LNCaP clone FGC (cell line): Measurements from ENCODE around the gene GNL3L.
"Not testable (repeated sequence)": the region's sequence is repeated elsewhere in the genome, so short reads cannot be mapped to it uniquely, and the experiment has no call there.

Experiments
- DNase-seq: peaks from one replicate; pipeline ENCODE4 v3.0.0-alpha.2; 2011; ENCODE audit warnings: low read depth
- H3K4me3 ChIP-seq: 2 replicates; pipeline ENCODE4 v1.5.1; 2011; ENCODE audit warnings: mild to moderate bottlenecking, low read depth, low read length, control low read depth
- TF ChIP-seq, protein P1 (sequence below): IDR thresholded peaks from 2 replicates; pipeline ENCODE4 v1.5.1; 2012; ENCODE audit warnings: mild to moderate bottlenecking; ENCODE audit not compliant: control insufficient read depth, insufficient read depth; ENCODE audit errors: extremely low read depth

Gene GNL3L, protein sequence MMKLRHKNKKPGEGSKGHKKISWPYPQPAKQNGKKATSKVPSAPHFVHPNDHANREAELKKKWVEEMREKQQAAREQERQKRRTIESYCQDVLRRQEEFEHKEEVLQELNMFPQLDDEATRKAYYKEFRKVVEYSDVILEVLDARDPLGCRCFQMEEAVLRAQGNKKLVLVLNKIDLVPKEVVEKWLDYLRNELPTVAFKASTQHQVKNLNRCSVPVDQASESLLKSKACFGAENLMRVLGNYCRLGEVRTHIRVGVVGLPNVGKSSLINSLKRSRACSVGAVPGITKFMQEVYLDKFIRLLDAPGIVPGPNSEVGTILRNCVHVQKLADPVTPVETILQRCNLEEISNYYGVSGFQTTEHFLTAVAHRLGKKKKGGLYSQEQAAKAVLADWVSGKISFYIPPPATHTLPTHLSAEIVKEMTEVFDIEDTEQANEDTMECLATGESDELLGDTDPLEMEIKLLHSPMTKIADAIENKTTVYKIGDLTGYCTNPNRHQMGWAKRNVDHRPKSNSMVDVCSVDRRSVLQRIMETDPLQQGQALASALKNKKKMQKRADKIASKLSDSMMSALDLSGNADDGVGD

DNA sequence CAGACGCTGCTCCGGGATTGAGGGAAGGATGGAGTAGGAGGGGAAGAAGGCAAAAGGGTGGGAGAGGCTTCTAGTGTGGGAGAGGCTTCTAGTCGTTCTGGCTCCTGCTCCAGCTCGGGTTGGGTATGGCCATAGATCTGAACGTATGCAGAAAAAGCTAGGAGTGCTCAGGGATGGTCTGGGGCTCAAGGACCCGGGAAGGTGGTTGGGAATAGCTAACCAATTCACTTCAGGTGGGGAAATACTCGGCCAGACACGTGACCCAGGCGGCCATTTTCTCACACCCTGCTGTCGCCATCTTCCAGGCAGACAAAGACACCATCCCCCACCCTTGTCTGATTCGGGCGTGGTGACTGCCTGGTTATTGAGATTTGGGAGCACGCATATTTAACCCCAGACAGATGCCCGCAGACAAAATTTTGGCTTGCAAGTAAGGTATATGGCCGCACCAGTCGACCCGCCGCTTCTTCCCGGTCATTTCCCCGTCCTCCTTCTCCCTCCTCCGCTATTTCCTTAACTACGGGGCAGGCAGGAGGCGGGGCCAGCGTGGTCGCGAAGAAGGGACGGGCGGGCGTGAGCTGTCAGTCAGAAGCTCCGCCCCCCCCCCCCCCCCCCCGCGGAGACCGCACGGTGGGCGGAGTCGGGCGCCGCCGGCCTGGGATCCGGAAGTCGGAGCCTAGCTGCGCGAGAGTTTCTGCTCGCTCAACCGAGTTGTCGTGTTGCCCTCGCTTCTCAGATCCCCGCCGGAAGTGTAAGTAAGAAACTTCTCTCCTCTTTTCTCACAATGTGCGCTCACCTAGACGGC is at the start of gene GNL3L:
TSS of gene GNL3L (plus strand) at position 668 of the 805 bp plus-strand sequence. CDS start 2,348 bp downstream, outside the sequence.
- TF ChIP-seq, protein P1, sequence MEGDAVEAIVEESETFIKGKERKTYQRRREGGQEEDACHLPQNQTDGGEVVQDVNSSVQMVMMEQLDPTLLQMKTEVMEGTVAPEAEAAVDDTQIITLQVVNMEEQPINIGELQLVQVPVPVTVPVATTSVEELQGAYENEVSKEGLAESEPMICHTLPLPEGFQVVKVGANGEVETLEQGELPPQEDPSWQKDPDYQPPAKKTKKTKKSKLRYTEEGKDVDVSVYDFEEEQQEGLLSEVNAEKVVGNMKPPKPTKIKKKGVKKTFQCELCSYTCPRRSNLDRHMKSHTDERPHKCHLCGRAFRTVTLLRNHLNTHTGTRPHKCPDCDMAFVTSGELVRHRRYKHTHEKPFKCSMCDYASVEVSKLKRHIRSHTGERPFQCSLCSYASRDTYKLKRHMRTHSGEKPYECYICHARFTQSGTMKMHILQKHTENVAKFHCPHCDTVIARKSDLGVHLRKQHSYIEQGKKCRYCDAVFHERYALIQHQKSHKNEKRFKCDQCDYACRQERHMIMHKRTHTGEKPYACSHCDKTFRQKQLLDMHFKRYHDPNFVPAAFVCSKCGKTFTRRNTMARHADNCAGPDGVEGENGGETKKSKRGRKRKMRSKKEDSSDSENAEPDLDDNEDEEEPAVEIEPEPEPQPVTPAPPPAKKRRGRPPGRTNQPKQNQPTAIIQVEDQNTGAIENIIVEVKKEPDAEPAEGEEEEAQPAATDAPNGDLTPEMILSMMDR = no peak
- peak within 1 kb of the TSS; percentile 93 for H3K4me3 ChIP-seq
- peak; percentile 52 for DNase-seq

DNA sequence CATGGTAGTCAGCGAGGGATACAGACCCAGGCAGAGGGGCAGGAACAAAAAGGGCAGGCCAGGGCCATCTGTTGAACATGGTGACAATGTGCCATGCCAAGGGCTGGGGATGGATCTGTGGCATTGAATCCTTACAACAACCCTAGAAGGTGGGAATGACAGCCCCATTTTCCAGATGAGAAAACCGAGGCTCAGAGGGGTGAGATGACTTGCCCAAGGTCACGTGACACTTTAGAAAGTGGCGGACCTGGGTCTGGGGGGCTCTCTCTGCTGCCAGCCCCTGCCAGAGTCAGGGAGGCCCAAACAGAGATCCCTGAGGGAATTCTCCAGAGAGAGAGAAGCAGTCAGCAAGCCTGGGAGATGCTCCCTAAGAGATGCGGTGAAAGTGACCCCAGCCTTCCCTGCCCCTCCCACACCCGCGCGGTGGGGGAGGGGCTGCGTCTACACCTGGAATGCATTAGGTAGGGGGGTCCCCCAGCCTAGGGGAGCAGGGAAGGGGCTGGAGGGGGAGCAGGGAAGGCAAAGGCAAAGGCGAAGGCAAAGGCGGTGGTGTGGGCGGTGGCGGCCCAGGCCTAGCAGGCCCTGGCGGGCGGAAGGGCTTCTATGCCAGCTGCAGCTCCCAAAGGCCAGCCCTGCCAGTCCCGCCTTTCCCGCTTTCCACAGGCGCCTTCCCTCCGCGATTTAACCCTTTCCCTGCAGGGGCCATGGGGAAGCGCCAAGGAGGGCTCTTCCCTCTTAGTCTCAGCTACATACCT is 47.0 kb upstream of the GNL3L start:
- H3K4me3 ChIP-seq = no peak overlapping the region
- no peak for DNase-seq
- TF ChIP-seq, protein P1 = no peak

DNA sequence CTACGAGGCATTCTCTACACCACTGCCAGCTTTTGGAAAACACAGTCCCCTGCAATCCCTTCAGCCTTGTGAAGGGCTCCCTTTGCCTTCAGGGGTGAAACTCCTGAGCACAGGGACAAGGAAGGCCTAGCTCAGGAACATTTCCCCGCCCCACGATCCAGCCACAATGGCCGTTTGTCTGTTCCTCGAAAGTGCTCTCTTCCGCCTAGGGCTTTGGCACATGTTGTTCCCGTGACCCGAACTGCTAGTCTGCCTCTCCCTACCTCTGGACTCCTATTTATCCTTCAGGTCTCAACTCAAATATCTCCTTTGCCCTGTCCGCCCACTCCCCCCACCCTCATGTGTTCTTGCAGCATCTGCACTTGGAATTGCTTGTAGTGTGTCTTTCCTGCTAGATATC is 46.1 kb upstream of the GNL3L start:
- TF ChIP-seq, protein P1 = no peak
- no peak overlapping the region for H3K4me3 ChIP-seq
- no peak for DNase-seq

DNA sequence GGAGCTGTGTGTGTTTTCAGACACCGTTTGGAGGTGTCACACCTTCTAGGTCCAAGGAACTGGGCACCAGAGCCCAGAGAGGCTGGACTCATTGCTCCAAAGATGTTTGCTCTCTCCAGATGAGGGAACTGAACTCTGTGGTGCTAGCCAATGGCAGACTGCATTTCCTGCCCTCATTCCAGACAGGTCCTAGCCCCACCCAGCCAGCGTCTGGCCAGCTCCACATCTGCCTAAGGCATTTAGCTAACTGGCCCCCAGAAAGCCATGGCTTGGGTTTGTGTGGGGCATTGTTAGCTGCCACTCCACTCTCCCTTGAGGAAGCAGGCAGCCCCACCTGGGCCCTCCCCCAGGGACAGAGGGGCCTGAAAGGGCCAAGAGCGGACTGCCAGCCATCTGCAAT is 45.4 kb upstream of the GNL3L start:
- TF ChIP-seq, protein P1 = no peak
- no peak overlapping the region for H3K4me3 ChIP-seq
- no peak for DNase-seq

DNA sequence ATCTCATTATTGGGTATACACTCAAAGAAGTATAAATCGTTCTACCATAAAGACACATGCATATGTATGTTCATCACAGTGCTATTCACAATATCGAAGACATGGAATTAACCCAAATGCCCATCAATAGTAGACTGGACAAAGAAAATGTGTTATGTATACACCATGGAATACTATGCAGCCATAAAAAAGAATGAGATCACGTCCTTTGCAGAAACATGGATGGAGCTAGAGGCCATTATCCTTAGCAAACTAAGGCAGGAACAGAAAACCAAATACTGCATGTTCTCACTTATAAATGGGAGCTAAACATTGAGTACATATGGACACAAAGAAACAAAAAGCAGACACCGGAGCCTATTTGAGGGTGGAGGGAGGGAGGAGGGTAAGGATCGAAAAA is 40.2 kb upstream of the GNL3L start:
- not testable (repeated sequence) for H3K4me3 ChIP-seq, DNase-seq

DNA sequence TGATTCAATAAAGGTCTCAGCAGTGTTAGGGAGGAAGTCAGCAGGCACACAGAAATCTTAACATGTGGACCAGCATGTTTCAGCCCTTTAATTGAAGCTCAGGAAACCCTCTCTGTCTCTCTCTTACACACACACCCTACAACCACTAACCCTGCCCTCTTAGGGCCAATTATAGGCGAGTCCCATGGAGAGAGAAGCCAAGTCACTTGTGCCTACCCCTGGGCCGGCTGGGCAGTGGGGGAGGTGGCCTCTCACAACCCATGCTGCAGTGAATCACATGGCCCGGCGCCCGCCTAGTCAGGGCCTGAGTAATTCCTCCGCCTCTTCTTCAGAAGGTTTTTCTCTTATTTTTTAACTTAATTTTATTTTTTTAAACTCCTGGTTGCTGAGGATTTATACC is 37.7 kb upstream of the GNL3L start:
- H3K4me3 ChIP-seq = no peak overlapping the region
- TF ChIP-seq, protein P1 = no peak
- no peak for DNase-seq
